Measurements from ENCODE around the gene CCDC102A. TPM values are rescaled to one million over a fixed set of nuclear protein-coding genes. Genes with fewer than 3 reads are reported as not detected.
"Not testable (repeated sequence)": the region's sequence is repeated elsewhere in the genome, so short reads cannot be mapped to it uniquely, and the experiment has no call there.

Gene CCDC102A
- polyA plus RNA-seq, 12 donors, result 9.2 to 20.8 (median 11.4) TPM; not detected in 1

GRCh38 chr16:57504491-57504890 is 31.9 kb downstream of the CCDC102A start:
- no peak for DNase-seq

GRCh38 chr16:57504001-57504400 is 32.4 kb downstream of the CCDC102A start:
- DNase-seq, result no peak

- no peak for DNase-seq
These were observed 33.0 kb downstream of the CCDC102A start for GRCh38 chr16:57503366-57503765.

- DNase-seq, result no peak
These were observed 34.2 kb downstream of the CCDC102A start for GRCh38 chr16:57502048-57502775.

- no peak for DNase-seq
These were observed 34.9 kb downstream of the CCDC102A start for GRCh38 chr16:57501492-57501891.

GRCh38 chr16:57500578-57501111 is 35.7 kb downstream of the CCDC102A start:
- DNase-seq, result no peak

- not testable (repeated sequence) for DNase-seq
These were observed 36.4 kb downstream of the CCDC102A start for GRCh38 chr16:57499941-57500340.

GRCh38 chr16:57498031-57498430 is 38.3 kb downstream of the CCDC102A start:
- DNase-seq, result no peak

GRCh38 chr16:57497121-57497520 is 39.2 kb downstream of the CCDC102A start:
- DNase-seq, result no peak

- no peak for DNase-seq
These were observed 42.6 kb downstream of the CCDC102A start for GRCh38 chr16:57493767-57494166.

- no peak for DNase-seq
These were observed 47.1 kb downstream of the CCDC102A start for GRCh38 chr16:57489229-57489628.

GRCh38 chr16:57486858-57487834 is 49.2 kb downstream of the CCDC102A start:
- no peak for DNase-seq

GRCh38 chr16:57485916-57486857 is 50.2 kb downstream of the CCDC102A start, which contains the start of gene DOK4:
Gene DOK4, minus strand, starts transcription at chr16:57486493. Its CDS starts 6,986 bp downstream, at chr16:57479507.
- DNase-seq, result peak; percentile 67

GRCh38 chr16:57485091-57485915 is 51.1 kb downstream of the CCDC102A start:
- no peak for DNase-seq

GRCh38 chr16:57484515-57485005 is 51.8 kb downstream of the CCDC102A start:
- no peak for DNase-seq

GRCh38 chr16:57483725-57484514 is 52.5 kb downstream of the CCDC102A start:
- DNase-seq, result no peak

GRCh38 chr16:57482845-57483545 is 53.4 kb downstream of the CCDC102A start:
- DNase-seq, result no peak

- no peak for DNase-seq
These were observed 55.0 kb downstream of the CCDC102A start for GRCh38 chr16:57481421-57481820.

Data from muscle of arm (tissue), 12 donors.